GM12875 (cell line): ENCODE data around the gene MED8.
A peak's percentile ranks its signal among the peaks of the same experiment; 100 is the strongest.

Experiments
- H3K4me3 ChIP-seq: one replicate; pipeline ENCODE4 v1.5.1; 2011; ENCODE audit warnings: low read depth, low read length, control low read depth
- CTCF ChIP-seq: IDR thresholded peaks from 2 replicates; pipeline ENCODE4 v1.5.1; 2011; ENCODE audit warnings: low read depth, mild to moderate bottlenecking, control low read depth, inconsistent platforms, low read length, moderate library complexity, borderline replicate concordance; ENCODE audit not compliant: insufficient read depth

The MED8 gene

GRCh38 chr1:43366601-43367025 lies 23.0 kb downstream of the MED8 start:
- no peak for TF ChIP-seq CTCF
- peak overlapping the region; percentile 91 for H3K4me3 ChIP-seq

GRCh38 chr1:43366179-43366578 lies 23.4 kb downstream of the MED8 start:
- peak overlapping the region; percentile 91 for H3K4me3 ChIP-seq
- no peak for TF ChIP-seq CTCF

- TF ChIP-seq CTCF = no peak
- no peak overlapping the region for H3K4me3 ChIP-seq
Observed at GRCh38 chr1:43365678-43366077, 23.9 kb downstream of the MED8 start.

- no peak for TF ChIP-seq CTCF
- no peak overlapping the region for H3K4me3 ChIP-seq
Observed at GRCh38 chr1:43363935-43364525, 25.6 kb downstream of the MED8 start.

GRCh38 chr1:43363283-43363934 lies 26.2 kb downstream of the MED8 start:
- H3K4me3 ChIP-seq = no peak overlapping the region
- no peak for TF ChIP-seq CTCF

- TF ChIP-seq CTCF = no peak
- peak overlapping the region; percentile 69 for H3K4me3 ChIP-seq
Observed at GRCh38 chr1:43360616-43361015, 29.0 kb downstream of the MED8 start.

GRCh38 chr1:43359696-43360095 lies 29.9 kb downstream of the MED8 start:
- no peak for TF ChIP-seq CTCF
- peak overlapping the region; percentile 69 for H3K4me3 ChIP-seq
